HPDE6-E6E7 (cell line): ENCODE measurements around the gene SQSTM1.
"Not testable (repeated sequence)": the region's sequence is repeated elsewhere in the genome, so short reads cannot be mapped to it uniquely, and the experiment has no call there.

ENCODE experiments used
- DNase-seq: peaks from one replicate; pipeline ENCODE4 v3.0.0; 2011; ENCODE audit warnings: missing footprints; ENCODE audit errors: extremely low spot score

The SQSTM1 gene

DNA sequence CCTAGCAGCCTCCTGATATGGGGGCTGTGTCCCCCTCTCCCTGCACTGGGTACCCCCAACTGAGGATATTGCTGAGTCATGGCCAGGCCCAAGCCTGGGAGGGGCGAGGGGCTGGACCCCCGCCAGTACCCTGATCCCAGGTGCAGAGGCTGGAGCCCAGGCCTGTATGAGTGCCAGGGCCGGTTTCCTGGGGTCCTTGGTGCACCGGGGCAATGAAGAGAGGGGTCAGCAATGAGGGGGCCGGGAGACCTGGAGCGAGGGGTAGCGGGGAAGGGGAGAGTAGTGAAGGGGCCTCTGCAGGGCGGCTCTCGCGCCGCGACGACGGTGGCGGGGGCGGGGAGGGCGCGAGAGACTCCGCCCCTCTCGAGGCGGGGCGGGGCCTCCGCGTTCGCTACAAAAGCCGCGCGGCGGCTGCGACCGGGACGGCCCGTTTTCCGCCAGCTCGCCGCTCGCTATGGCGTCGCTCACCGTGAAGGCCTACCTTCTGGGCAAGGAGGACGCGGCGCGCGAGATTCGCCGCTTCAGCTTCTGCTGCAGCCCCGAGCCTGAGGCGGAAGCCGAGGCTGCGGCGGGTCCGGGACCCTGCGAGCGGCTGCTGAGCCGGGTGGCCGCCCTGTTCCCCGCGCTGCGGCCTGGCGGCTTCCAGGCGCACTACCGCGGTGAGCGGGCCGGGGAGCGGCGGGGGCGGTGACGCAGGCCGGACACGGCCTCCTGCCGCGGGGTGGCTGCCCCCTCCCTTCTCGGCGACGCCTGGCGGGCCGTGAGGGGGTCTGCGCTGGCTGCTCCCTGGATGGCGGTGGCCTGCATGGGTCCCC lies at the start of gene SQSTM1:
Gene SQSTM1, plus strand, starts transcription at position 423 of the 815 bp plus-strand sequence. Its CDS starts 32 bp downstream, at position 455.
- no peak for DNase-seq

DNA sequence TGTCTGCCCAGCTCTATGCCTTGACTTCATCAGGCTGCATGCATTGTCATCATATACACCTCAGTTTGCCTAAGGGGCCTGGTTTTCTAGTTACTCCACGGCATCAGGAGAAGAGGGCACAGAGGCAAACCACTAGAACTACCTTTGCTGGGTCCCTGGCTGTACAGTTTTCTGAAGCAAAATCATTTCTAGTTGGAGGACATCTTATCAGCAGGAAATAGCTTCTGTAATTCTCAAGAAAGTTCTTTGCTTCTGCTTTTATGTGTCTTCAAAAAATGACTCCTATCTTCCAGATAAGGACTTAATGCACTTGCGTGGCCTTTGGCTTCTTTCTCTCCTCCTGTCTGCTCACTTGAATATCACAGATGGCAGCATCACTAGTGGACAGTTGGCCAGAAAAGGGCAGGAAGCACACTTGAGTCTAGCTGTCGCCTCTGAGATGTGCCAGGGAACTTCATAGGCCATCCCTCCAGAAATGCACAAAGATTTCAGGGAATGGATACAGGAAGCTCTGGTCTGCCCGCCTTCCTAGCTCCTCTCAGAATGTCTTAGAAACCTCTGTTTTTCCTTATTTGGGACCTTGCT lies 49.3 kb upstream of the SQSTM1 start:
- DNase-seq: no peak

DNA sequence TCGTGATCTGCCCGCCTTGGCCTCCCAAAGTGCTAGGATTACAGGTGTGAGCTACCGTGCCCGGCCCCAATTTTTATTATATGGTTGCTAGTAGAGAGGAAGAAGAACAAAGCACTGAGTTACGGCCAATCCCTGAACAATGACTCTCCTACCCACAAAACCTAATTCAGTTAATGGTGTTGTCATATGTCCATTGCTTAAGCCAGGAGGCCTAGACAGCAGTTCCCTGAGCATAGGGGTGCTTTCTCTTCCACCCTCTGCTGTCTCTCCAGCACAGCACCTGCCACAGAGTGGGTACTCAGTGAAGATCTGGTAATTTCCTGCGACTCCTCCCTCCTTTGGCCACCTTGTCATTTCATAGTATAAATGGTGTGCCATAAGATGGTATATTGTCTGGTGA lies 48.4 kb upstream of the SQSTM1 start:
- DNase-seq: no peak

DNA sequence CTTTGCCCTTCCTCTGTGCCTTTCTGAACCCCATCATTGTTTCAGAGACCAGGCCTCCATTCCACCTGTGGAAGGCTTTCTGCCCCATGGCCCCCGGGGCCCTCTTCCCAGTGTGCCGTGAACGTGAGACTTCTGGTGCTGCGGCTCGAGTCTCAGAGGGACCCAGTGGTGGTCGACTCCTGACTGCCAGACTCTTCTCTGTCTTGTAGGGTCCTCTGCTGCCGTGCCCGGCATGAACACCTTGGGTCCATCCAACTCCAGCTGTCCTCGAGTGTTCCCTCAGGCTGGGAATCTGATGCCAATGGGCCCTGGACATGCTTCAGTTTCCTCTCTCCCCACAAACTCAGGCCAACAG lies 47.0 kb upstream of the SQSTM1 start:
- no peak for DNase-seq

DNA sequence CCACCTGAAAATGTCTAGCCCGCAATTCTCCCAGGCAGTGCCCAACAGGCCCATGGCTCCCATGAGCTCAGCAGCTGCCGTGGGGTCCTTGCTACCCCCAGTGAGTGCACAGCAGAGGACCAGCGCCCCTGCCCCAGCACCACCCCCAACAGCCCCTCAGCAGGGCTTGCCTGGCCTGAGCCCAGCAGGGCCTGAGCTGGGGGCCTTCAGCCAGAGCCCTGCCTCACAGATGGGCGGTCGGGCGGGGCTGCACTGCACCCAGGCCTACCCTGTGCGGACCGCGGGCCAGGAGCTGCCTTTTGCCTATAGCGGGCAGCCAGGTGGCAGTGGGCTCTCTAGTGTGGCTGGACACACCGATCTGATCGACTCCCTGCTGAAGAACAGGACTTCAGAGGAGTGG lies 46.3 kb upstream of the SQSTM1 start:
- DNase-seq: no peak

DNA sequence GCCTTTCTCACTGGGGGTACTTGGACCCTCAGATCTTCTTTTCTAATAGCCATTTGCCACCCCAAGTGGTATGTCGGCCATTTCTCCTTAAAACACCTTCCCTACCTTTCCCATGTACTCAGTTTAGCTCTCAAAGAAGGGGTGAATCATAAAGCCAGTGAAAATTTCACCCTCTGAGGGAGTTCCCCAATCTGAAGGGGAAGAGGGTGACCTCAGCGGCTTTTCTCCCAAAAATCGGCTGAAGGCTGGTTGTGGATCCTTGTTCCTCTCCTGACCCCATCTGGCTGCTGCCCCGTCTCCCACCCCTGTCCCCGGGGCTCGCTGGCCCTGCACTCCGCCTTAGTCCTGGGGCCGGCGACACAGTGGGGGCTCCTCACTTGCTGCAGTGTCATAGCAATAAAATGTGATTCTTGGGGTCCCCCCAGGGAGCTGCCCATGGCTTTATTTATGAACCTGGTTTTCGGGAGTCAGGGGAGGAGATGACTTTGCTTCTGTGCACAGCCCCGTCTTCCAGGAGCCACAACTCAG lies 44.2 kb upstream of the SQSTM1 start:
- DNase-seq: no peak

DNA sequence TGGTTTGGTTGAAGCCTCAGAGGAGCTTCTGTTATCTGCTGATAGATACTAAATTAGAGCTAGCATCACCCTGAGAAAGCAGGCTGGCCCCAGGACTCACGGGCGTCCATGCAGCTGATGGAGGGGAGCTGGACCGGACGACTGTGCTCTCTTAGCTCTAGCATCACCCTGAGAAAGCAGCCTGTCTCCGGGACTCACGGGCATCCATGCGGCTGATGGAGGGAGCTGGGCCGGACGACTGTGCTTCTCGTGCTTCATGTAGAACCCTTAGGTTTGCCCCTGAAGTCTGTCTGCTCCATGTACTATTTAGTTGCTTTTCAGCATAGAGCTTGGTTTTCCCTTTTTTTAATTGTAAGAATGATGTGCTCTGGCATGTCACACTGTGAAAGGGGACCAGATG lies 43.2 kb upstream of the SQSTM1 start:
- DNase-seq: no peak

DNA sequence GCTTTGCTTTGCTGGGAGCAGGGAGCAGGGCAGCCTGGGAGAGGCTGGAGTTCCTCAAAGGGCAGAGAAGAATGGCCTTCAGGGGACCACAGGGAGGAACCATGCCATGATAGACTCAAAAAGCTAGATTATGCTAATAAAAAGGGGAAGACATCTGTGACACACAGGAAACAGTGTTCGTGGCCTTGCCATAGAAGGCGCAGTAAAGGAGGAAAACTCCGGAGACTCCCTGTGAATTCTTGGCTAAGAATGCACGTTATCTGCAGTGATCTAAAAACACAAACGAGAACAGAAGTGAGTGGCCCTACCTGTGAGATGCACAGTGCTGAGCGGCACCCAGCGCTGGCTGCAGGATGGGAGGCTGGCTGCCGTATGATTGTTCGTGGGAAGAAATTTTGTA lies 42.8 kb upstream of the SQSTM1 start:
- DNase-seq: no peak

DNA sequence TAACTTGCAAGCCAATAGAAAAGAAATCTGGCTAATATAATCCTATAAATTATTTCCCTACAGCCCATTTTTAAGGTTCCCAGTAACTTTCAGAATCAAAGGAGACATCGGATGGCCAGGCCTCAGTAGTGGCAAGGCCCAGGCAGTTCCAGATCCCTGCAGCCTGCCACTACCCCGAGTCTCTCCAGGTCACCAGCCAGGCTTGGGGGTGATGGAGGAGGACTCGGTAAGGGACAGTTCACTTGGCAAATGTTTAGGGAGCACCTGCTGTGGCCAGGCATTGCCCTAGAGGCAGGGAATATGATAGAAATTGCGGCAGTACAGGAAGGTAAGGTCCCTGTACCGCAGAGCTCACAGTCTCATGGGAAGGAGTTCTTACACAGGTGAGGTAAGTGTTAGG lies 42.1 kb upstream of the SQSTM1 start:
- no peak for DNase-seq

DNA sequence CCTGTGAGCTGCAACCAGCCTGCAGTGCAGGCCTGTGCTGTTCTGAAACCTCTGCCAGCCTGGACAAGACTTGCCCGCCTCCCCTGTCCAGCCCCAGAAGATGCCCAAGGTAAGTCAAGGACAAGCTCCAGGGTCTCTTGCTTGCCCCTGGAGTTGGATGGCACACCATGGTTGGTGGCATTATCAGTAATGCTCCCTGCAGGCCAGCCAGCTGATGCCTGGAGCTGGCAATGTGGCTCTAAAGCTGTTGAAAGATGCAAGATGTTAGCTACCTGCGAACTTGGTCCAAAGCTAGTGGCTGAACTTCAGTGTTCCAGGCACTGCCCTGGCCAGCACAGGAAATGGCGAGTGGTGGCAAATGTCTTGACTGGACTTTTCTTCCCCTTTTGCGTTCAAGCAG lies 40.9 kb upstream of the SQSTM1 start:
- DNase-seq: no peak

DNA sequence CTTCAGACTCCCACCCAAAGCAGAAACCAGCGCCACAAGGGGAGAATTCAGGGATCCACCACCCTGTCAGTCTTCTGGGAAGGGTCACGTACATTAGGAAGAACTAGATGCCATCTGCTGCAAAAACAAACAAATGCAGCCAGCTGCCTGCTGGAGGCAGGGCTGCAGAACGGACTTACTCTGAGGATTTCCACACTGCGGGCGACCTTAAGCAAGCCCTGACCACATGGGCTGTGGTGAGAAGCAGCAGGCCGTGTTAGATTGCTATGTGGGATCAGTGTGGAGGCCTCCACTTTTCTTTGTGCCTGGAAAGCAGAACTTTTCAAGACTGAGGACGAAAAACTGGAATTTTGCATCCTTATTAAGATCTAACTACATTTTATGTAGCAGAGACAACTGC lies 40.3 kb upstream of the SQSTM1 start:
- no peak for DNase-seq

DNA sequence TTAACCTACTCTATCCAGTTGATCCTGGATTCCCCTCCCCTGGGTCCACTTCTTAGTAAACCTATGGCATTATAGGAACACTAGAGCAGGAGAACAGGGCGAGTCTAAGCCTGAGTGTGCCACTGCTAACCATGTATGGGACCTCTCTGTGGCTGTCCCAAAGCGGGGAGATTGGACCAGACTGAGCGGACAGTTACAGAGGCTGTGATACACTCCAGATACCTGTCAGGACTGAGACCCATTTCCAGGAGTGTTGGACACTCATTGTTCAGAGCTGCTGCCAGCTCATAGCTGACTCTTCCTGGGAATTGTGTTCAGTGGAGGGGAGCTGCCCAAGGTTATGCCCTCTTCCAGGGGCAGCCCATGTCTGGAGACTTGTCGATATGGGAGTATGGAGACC lies 38.9 kb upstream of the SQSTM1 start:
- DNase-seq: no peak

DNA sequence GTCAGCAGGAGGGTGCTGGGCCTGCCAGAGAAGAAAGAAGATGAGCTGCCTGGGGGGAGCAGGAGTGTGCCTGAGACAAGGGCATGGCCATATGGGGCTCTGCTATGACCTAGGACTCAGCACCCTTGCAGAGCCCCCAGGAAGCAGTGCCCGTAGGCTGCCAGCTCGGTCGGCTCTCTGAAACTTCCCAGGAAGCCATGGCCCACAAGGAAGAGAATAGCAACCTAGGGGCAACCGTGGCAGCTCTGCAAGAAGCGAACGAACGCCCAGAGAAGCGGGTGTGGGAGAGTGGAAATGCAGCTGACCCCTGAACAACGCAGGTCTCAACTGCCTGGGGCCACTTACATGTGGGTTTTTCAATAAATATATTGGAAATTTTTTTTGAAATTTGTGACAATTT lies 37.6 kb upstream of the SQSTM1 start:
- DNase-seq: no peak

DNA sequence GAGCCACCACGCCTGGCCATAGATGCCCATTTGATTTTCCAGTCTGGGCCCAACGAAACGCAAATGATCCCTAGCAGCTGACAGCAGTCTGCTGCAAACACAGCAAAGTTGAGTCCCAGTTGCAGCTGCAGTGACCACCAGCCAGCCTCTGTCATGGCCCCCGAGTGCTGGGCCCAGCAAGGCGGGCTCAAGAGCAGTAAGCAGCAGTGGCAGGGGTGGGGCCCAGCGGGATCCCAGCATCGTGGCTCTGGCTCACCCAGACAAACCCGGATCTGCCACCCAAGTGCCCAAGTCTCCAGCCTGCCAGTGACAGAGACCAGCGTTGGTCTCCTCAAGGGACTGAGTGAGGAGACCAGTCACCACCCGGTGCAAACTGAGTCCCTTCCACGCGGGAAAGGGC lies 33.8 kb upstream of the SQSTM1 start:
- no peak for DNase-seq

DNA sequence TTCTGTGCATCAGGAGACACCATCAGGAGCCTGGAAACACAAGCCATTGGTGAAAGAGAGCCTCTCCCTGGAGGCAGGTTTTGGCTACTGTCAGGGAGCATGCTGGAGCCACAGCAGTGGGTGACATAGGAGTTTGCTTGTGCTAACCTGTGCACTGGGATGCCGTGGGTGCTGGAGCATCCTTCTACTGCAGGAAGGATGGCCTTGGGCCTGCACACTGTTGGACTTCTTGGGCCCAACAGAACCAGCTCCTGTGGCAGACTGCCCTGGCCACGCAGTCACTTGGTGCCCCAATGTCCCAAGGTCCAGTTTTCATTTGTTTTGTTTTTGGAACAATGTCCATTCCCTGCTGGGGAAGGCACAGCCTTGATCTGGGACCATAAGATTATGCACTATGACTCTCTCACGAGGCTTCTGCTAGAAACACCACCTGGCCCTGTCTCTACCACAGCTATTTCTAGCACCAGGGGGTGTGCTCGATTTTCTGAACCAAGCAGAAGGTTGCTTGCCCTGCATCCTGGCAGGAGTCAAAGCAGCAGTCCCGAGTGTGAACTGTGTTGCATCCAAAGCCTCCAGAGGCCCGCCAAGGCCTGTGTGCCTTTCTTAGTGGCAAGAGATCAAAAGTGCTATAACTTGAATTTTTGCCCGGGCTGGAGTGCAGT lies 32.4 kb upstream of the SQSTM1 start:
- no peak for DNase-seq

DNA sequence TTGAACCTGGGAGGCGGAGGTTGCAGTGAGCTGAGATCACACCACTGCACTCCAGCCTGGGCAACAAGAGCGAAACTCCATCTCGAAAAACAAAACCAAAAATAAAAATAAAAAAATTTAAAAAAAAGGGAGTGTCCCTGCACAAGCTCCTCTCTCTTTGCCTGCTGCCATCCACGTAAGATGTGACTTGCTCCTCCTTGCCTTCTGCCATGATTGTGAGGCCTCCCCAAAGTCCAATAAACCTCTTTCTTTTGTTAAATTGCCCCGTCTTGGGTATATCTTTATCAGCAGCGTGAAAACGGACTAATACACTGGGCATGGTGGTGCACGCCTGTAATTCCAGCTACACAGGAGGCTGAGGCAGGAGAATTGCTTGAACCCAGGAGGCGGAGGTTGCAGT lies 31.4 kb upstream of the SQSTM1 start:
- not testable (repeated sequence) for DNase-seq

DNA sequence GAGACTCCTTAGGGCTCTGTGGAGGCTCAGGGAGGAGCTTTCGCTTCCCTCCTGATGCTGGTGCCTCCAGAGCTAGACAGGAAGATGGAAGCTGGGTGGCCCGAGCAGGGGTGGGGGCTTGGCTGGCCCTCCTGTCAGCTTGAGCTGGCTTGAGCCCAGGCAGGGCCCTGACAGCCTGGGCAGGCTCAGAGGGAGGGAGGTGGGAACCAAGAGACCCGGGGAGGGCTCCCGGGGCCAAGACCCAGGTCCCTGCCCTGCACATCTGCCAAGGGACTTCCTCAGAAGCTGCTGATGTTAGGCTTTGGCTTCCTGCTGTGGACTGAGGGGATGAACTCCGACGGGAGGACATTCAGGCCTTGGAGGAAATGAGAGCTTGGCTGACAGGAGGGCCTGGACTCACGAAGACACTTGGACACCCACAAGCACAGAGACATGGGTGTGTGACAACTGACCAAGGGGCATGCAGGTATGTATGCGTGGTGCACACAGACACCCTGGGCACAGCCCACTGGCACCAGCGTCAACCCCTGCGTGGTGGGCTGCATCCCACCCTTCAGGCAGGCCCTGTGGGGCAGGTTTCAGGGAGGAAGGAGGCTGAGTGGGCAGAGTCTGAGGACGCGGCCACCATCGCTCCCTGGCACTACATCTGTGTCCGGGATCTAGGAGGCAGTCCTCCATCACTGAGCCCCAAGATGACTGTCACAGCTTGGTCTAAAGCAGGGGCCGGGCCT lies 28.7 kb upstream of the SQSTM1 start:
- DNase-seq: no peak

DNA sequence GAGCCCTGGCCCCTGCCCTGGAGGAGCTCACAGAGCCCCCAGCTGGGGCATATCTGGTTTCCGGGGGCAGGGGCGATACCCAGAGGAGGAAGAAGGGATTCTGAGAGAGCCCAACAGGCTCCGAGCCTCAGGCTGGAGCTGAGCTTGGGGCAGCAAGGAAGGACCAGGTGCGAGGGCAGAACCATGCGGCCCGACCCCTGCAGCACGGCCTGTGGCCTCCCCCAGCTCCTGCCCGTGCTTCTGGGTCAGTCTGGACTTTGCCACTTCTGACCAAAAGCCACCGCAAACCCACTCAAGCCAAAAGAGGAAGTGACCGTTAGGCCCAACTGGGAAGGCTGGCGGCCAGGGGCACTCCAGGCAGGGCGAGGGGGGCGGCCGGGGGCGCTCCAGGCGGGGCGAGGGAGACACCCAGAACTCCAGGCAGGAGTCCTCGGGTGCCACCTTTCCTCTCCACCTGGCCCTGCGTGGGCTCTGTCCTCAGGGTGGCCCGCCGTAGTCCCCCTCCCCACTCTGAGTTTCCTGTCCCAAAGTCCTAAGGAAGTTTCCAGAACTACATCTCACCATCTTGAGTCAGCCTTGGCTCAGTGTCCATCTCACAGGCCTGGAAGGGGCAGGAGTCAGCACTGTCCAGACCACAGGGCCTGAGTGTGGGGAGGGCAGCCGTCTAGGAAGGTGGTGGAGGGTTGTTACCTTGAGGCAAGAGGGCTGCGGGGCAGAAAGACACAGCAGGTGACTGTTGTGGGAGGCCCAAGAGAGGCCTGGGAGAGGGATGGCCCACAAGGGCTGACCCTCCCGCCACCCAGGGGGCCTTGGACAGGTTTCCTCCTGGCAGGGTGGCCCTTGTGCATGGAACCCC lies 27.9 kb upstream of the SQSTM1 start:
- DNase-seq: no peak

DNA sequence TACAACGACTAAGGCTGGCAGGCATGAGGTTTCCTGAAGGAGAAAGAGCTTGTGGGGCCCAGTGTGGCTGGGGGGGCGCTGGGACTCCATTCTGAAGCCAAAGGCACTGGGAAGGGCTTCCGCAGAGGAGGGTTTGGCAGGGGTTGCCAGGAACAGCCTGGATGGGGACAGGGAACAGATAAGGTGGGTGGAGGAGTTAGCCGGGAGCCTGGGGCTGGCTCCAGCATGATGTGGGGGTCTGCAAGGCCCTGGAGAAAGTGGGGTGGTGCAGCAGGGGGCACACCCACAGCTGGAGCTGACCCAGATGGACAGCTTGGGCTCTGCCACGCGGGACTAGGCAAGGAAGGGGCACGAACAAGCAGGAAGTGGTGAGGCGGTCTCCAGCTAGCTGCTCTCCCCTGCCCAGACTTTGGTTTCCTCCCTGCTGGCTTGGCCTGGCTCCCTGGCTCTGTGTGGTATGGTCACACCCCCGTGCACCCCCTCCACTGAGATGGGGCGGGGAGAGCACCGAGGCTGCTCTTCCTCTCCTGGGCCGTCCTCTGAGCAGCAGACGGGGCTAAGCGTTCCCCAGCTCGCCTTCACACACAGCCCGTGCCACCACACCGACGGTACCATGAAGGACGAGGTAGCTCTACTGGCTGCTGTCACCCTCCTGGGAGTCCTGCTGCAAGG lies 27.1 kb upstream of the SQSTM1 start, which contains the start of gene LTC4S:
Gene LTC4S, plus strand, starts transcription at position 519 of the 672 bp plus-strand sequence. Its CDS starts 95 bp downstream, at position 614.
- DNase-seq: no peak

DNA sequence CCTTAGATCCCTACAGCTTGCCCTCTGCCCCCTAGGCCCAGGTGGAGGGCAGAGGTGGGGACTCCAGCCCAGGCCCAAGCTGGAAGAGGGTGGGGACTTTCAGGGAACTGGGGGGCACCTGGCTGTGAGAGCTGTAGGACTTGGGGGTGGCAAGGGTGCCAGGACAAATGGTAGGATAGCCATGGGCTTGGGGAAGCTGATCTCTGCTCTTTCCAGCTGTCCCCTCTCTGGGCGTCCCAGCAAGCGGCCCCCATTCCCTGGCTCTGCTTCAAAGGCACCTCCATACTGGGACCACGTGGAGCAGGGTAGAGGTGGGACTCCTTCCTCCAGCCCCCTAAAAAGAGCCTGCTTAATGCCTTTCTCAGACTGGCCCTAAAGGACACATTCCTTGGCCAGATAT lies 26.5 kb upstream of the SQSTM1 start:
- DNase-seq: no peak

DNA sequence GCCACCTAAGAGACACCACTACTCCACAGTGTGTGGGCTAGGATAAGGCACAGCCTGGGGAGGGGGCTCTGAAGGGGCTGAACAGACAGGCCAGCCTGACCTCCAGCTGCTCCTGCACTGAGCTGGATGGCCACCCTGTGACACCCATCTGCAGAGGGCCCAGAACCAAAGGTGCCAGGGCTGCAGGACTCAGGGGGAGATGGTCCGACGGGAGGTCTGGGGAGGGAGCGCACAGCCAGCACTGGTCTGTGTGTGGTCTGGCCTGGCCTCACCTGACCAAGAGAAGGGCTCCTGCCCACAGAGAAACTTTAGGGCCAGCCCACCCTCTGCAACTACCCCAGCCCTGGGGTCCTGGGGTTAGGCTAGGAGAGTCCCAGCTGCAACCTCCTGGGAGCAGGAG lies 26.1 kb upstream of the SQSTM1 start:
- DNase-seq: no peak
